CD4-positive, alpha-beta T cell treated with Interferon alpha-2 for 1 hour (primary cell): ENCODE measurements around the gene SMARCA2.

Experiments
- DNase-seq, 2 donors: peaks; one replicate each; pipeline ENCODE4 v3.0.0-alpha.2; 2020 to 2022

Gene SMARCA2

GRCh38 chr9:2150338-2150737 lies 135.2 kb downstream of the SMARCA2 start:
- DNase-seq, result no peak

- DNase-seq, result no peak
Measured at GRCh38 chr9:2151171-2151570, 136.0 kb downstream of the SMARCA2 start.

GRCh38 chr9:2152966-2153629 lies 138.0 kb downstream of the SMARCA2 start:
- no peak for DNase-seq

GRCh38 chr9:2153630-2154217 lies 138.6 kb downstream of the SMARCA2 start:
- no peak for DNase-seq

GRCh38 chr9:2154731-2155130 lies 139.6 kb downstream of the SMARCA2 start:
- DNase-seq, result no peak

- no peak for DNase-seq
Measured at GRCh38 chr9:2155966-2156365, 140.8 kb downstream of the SMARCA2 start.

GRCh38 chr9:2157277-2158110 lies 142.3 kb downstream of the SMARCA2 start:
- DNase-seq, result peak in 1 of 2 donors; percentile 15

- DNase-seq, result peak; percentile 24 to 68
Measured at GRCh38 chr9:2158111-2158610, 143.0 kb downstream of the SMARCA2 start.

- no peak for DNase-seq
Measured at GRCh38 chr9:2158766-2159430, 143.8 kb downstream of the SMARCA2 start.

GRCh38 chr9:2159521-2160454 lies 144.6 kb downstream of the SMARCA2 start:
- DNase-seq, result peak in 1 of 2 donors; percentile 8

GRCh38 chr9:2161661-2162060 lies 146.5 kb downstream of the SMARCA2 start:
- no peak for DNase-seq

GRCh38 chr9:2163231-2163885 lies 148.2 kb downstream of the SMARCA2 start:
- no peak for DNase-seq

GRCh38 chr9:2164268-2164667 lies 149.1 kb downstream of the SMARCA2 start:
- DNase-seq, result no peak

- no peak for DNase-seq
Measured at GRCh38 chr9:2166203-2166602, 151.1 kb downstream of the SMARCA2 start.

- no peak for DNase-seq
Measured at GRCh38 chr9:2169035-2169434, 153.9 kb downstream of the SMARCA2 start.

- no peak for DNase-seq
Measured at GRCh38 chr9:2170722-2171121, 155.6 kb downstream of the SMARCA2 start.

GRCh38 chr9:2173170-2173569 lies 158.0 kb downstream of the SMARCA2 start:
- no peak for DNase-seq

- no peak for DNase-seq
Measured at GRCh38 chr9:2173861-2174260, 158.7 kb downstream of the SMARCA2 start.

GRCh38 chr9:2174306-2174705 lies 159.2 kb downstream of the SMARCA2 start:
- no peak for DNase-seq

GRCh38 chr9:2174911-2175310 lies 159.8 kb downstream of the SMARCA2 start:
- no peak for DNase-seq

- DNase-seq, result no peak
Measured at GRCh38 chr9:2177121-2177520, 162.0 kb downstream of the SMARCA2 start.
